Prostate gland (tissue), 2 donors: ENCODE results near the gene WDR82.

ENCODE experiments used
- CTCF ChIP-seq, 4 experiments: fragments of 200-600 bp in 2 of 4; fragments of 450-650 bp in 2 of 4; sonication (generic) in 2 of 4; IDR thresholded peaks; 1 replicate in 3 of 4; 2 replicates in 1 of 4; pipeline ENCODE4 v1.5.1; 2016 to 2019; ENCODE audit warnings: antibody characterized with exemption in 4 of 4, mild to moderate bottlenecking in 2 of 4, moderate library complexity in 2 of 4
- POLR2A ChIP-seq: fragments of 450-650 bp; IDR thresholded peaks from one replicate; pipeline ENCODE4 v1.6.1; 2016; ENCODE audit warnings: antibody characterized with exemption, mild to moderate bottlenecking
- POLR2AphosphoS5 ChIP-seq: sonication (generic); formaldehyde crosslinking; IDR thresholded peaks from one replicate; pipeline ENCODE4 v1.6.1; 2017; ENCODE audit warnings: antibody characterized with exemption

DNA sequence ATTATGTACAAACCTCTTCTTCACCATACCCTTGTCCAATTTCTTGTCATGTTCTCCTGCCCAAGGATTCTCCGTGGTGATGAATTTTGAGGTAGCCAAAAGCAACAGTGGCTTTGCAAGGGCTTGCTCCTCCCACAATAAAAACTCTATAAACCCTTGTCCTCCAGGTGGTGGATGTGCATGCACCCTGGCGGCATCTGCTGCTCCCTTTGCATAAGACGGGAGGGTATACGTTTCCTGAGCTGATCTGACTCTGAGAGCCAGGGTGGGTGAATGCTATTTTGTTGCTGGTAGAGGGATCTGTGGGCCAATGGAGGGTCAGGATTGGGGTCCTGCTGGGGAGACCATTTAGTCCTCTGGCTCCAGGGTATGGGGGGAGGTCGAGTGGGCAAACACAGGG is 43.0 kb upstream of the WDR82 start:
- TF ChIP-seq CTCF (IDR thresholded peaks at IDR 0.05) (no peak), POLR2A (no peak), POLR2AphosphoS5 (no peak)
